ENCODE results near the gene MPPE1. TPM values are rescaled to one million over a fixed set of nuclear protein-coding genes. Genes with fewer than 3 reads are reported as not detected.

MPPE1 gene
- polyA plus RNA-seq, 3 donors: 53.4 to 96.8 (median 92.3) TPM

GRCh38 chr18:11877497-11878135, 30.5 kb downstream of the MPPE1 start:
- Histone ChIP-seq H3K27me3 (ENCODE audit: control insufficient read depth in 2 of 2, insufficient read depth in 2 of 2, low read length in 2 of 2) (no peaks in the 10 kb centered on the region), H3K4me1 (ENCODE audit: control insufficient read depth in 1 of 2, insufficient read depth in 2 of 2, low read length in 2 of 2) (peaks cover 13 to 16% of the 10 kb centered on the region in 2 donors), H3K9ac (ENCODE audit: insufficient read depth, low read length, poor library complexity, severe bottlenecking) (no peak overlapping the region), H3K9me3 (replicated peaks in 1 of 2; ENCODE audit: control insufficient read depth in 1 of 2, insufficient read depth in 1 of 2, low read length in 2 of 2) (no peaks in the 10 kb centered on the region), H3K79me2 (ENCODE audit: insufficient read depth, low read length) (no peaks in the 10 kb centered on the region), H2AFZ (ENCODE audit: insufficient read depth, low read depth, low read length, poor library complexity, severe bottlenecking) (no peak overlapping the region), H4K20me1 (ENCODE audit: insufficient read depth, low read length) (no peaks in the 10 kb centered on the region), H3K4me2 (replicated peaks; ENCODE audit: extremely low read depth, low read length, poor library complexity, severe bottlenecking) (no peak overlapping the region), H3K27ac (ENCODE audit: low read depth in 1 of 2, low read length in 2 of 2) (no peak overlapping the region), H3K4me3 (replicated peaks in 1 of 3; ENCODE audit: low read depth in 2 of 3, low read length in 3 of 3) (no peak overlapping the region), H3K36me3 (replicated peaks in 1 of 2; ENCODE audit: control insufficient read depth in 1 of 2, insufficient read depth in 2 of 2, low read length in 2 of 2) (peaks cover 6 to 8% of the 10 kb centered on the region in 2 donors)
- intact Hi-C loops (cut with micrococcal nuclease): no loop called here
- TF ChIP-seq, protein P1, sequence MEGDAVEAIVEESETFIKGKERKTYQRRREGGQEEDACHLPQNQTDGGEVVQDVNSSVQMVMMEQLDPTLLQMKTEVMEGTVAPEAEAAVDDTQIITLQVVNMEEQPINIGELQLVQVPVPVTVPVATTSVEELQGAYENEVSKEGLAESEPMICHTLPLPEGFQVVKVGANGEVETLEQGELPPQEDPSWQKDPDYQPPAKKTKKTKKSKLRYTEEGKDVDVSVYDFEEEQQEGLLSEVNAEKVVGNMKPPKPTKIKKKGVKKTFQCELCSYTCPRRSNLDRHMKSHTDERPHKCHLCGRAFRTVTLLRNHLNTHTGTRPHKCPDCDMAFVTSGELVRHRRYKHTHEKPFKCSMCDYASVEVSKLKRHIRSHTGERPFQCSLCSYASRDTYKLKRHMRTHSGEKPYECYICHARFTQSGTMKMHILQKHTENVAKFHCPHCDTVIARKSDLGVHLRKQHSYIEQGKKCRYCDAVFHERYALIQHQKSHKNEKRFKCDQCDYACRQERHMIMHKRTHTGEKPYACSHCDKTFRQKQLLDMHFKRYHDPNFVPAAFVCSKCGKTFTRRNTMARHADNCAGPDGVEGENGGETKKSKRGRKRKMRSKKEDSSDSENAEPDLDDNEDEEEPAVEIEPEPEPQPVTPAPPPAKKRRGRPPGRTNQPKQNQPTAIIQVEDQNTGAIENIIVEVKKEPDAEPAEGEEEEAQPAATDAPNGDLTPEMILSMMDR (IDR thresholded peaks at IDR 0.05): no peak
- 98% methylated on average over 9 of the region's 10 CpGs for WGBS (ENCODE audit: insufficient coverage)
- no peak for DNase-seq
- H3K9me3 Mint-ChIP-seq: peaks cover 2 to 6% (median 4%) of the 10 kb centered on the region in 7 donors
- peaks cover 22 to 40% of the 10 kb centered on the region in 2 donors for H3K36me3 Mint-ChIP-seq
- peaks cover 0 to 1% (median 0%) of the 10 kb centered on the region in 3 donors for H3K27me3 Mint-ChIP-seq (ENCODE audit: low read depth in 3 of 3)
- H3K4me1 Mint-ChIP-seq: peaks cover 16% of the 10 kb centered on the region
- H3K4me3 Mint-ChIP-seq: no peak overlapping the region
- no peak overlapping the region for H3K27ac Mint-ChIP-seq

GRCh38 chr18:11874676-11875075, 33.4 kb downstream of the MPPE1 start:
- Histone ChIP-seq H4K20me1 (ENCODE audit: insufficient read depth, low read length) (no peaks in the 10 kb centered on the region), H3K36me3 (replicated peaks in 1 of 2; ENCODE audit: control insufficient read depth in 1 of 2, insufficient read depth in 2 of 2, low read length in 2 of 2) (peaks cover 0 to 2% of the 10 kb centered on the region in 2 donors), H3K4me2 (replicated peaks; ENCODE audit: extremely low read depth, low read length, poor library complexity, severe bottlenecking) (no peak overlapping the region), H2AFZ (ENCODE audit: insufficient read depth, low read depth, low read length, poor library complexity, severe bottlenecking) (no peak overlapping the region), H3K79me2 (ENCODE audit: insufficient read depth, low read length) (no peaks in the 10 kb centered on the region), H3K4me1 (ENCODE audit: control insufficient read depth in 1 of 2, insufficient read depth in 2 of 2, low read length in 2 of 2) (no peaks in the 10 kb centered on the region), H3K9me3 (replicated peaks in 1 of 2; ENCODE audit: control insufficient read depth in 1 of 2, insufficient read depth in 1 of 2, low read length in 2 of 2) (no peaks in the 10 kb centered on the region), H3K4me3 (replicated peaks in 1 of 3; ENCODE audit: low read depth in 2 of 3, low read length in 3 of 3) (no peak overlapping the region), H3K9ac (ENCODE audit: insufficient read depth, low read length, poor library complexity, severe bottlenecking) (no peak overlapping the region), H3K27ac (ENCODE audit: low read depth in 1 of 2, low read length in 2 of 2) (no peak overlapping the region), H3K27me3 (ENCODE audit: control insufficient read depth in 2 of 2, insufficient read depth in 2 of 2, low read length in 2 of 2) (no peaks in the 10 kb centered on the region)
- Mint-ChIP-seq H3K27me3 (ENCODE audit: low read depth in 3 of 3) (peaks cover 2 to 9% (median 6%) of the 10 kb centered on the region in 3 donors), H3K9me3 (peaks cover 2 to 6% (median 4%) of the 10 kb centered on the region in 7 donors), H3K27ac (peak overlapping the region in 2 of 7 donors; percentile 9 to 20), H3K4me3 (no peak overlapping the region), H3K4me1 (no peaks in the 10 kb centered on the region), H3K36me3 (peaks cover 14 to 21% of the 10 kb centered on the region in 2 donors)
- TF ChIP-seq, protein P1 (IDR thresholded peaks at IDR 0.05): no peak
- 90% methylated on average over 6 of the region's 8 CpGs for WGBS (ENCODE audit: insufficient coverage)
- DNase-seq: no peak
- intact Hi-C loops (cut with micrococcal nuclease): no loop called here

All from CD14-positive monocyte (primary cell).